HCT116 (cell line): Measurements from ENCODE around the gene SMIM41. TPM values are rescaled to one million over a fixed set of nuclear protein-coding genes. Genes with fewer than 3 reads are reported as not detected.

Experiments
- ATAC-seq: fragments of 200-7000 bp; cut with Tn5 transposase; 2 replicates; pipeline ENCODE4 v1.9.1; 2020; ENCODE audit warnings: mild to moderate bottlenecking, moderate library complexity
- BruUV-seq: library from RNA; stranded (reverse); fragments of 400-500 nt; replicated peaks from 2 replicates; lab custom pipeline; 2021; lab: Mats Ljungman, UMichigan
- CTCF ChIA-PET: fragments of 300-600 bp; sonication (Branson Sonifier 250); formaldehyde crosslinking; loops from one replicate; lab custom pipeline; 2021; ENCODE audit warnings: antibody characterized with exemption; lab: Charles Lee
- POLR2A ChIA-PET: fragments of 300-600, 350-600 bp; sonication (Branson Sonifier 250); formaldehyde crosslinking; loops from one replicate; lab custom pipeline; 2021; ENCODE audit warnings: antibody characterized with exemption; lab: Charles Lee
- RAD21 ChIA-PET, 2 experiments: fragments of 300-600 bp; sonication (Branson Sonifier 250); formaldehyde crosslinking; loops; one replicate each; lab custom pipeline; 2023; ENCODE audit warnings: low total read pairs in 2 of 2; ENCODE audit not compliant: uncharacterized antibody in 2 of 2, unreplicated experiment in 2 of 2, low non-redundant PET in 1 of 2; lab: Charles Lee
- DNase-seq: peaks from one replicate; pipeline ENCODE4 v3.0.0-alpha.2; 2010; ENCODE audit warnings: low read depth, low spot score
- H2AFZ ChIP-seq: fragments of 200-600 bp; shearing (Covaris generic), sonication (generic); 2 replicates; pipeline ENCODE4 v1.6.1; 2017; ENCODE audit warnings: low read depth, mixed run types, mixed read lengths, antibody characterized with exemption, low read length; ENCODE audit not compliant: poor library complexity, severe bottlenecking
- H3K27ac ChIP-seq: 2 replicates; pipeline ENCODE4 v1.5.1; 2012; ENCODE audit warnings: low read depth, low read length
- H3K27me3 ChIP-seq: fragments of 200-600 bp; sonication (generic); 2 replicates; pipeline ENCODE4 v1.6.1; 2016; ENCODE audit warnings: mixed run types, low read length, mixed read lengths; ENCODE audit not compliant: insufficient read depth
- H3K36me3 ChIP-seq, 2 experiments: fragments of 200-500 bp in 1 of 2; fragments of 200-600 bp in 1 of 2; sonication (Bioruptor generic) in 1 of 2; sonication (generic) in 1 of 2; 2 replicates each; pipeline versions ENCODE4 v1.5.1 to v1.6.1; 2014 to 2016; ENCODE audit warnings: low read length in 2 of 2, inconsistent platforms in 1 of 2, mixed read lengths in 1 of 2, mixed run types in 1 of 2; ENCODE audit not compliant: insufficient read depth in 2 of 2, control insufficient read depth in 1 of 2
- H3K4me1 ChIP-seq, 2 experiments: fragments of 200-600 bp in 1 of 2; sonication (generic) in 1 of 2; 2 replicates each; pipeline versions ENCODE4 v1.5.1 to v1.6.1; 2012 to 2017; ENCODE audit warnings: low read length in 2 of 2, inconsistent platforms in 1 of 2, mild to moderate bottlenecking in 1 of 2, mixed read lengths in 1 of 2, mixed run types in 1 of 2, moderate library complexity in 1 of 2; ENCODE audit not compliant: insufficient read depth in 2 of 2, control insufficient read depth in 1 of 2
- H3K4me2 ChIP-seq: fragments of 200-600 bp; sonication (generic); 2 replicates; pipeline ENCODE4 v1.6.1; 2017; ENCODE audit warnings: mixed run types, low read length, mixed read lengths
- H3K4me3 ChIP-seq, 2 experiments: fragments of 200-600 bp in 1 of 2; sonication (generic) in 1 of 2; replicated peaks in 1 of 2; 2 replicates each; pipeline ENCODE4 v1.5.1; 2011 to 2016; ENCODE audit warnings: low read length in 2 of 2, control low read depth in 1 of 2, low read depth in 1 of 2, mild to moderate bottlenecking in 1 of 2, mixed read lengths in 1 of 2, mixed run types in 1 of 2
- H3K79me2 ChIP-seq: fragments of 200-600 bp; sonication (generic); 2 replicates; pipeline ENCODE4 v1.6.1; 2017; ENCODE audit warnings: mild to moderate bottlenecking, mixed run types, low read length, moderate library complexity, mixed read lengths; ENCODE audit not compliant: insufficient read depth
- H3K9ac ChIP-seq: fragments of 200-600 bp; sonication (generic); 2 replicates; pipeline ENCODE4 v1.6.1; 2016; ENCODE audit warnings: low read length, mixed read lengths
- H3K9me2 ChIP-seq: fragments of 200-600 bp; sonication (generic), shearing (Covaris generic); 2 replicates; pipeline ENCODE4 v1.6.1; 2017; ENCODE audit warnings: mixed run types, mild to moderate bottlenecking, moderate library complexity; ENCODE audit not compliant: insufficient read depth
- H3K9me3 ChIP-seq, 2 experiments: fragments of 200-500 bp in 1 of 2; fragments of 200-600 bp in 1 of 2; sonication (Bioruptor generic) in 1 of 2; sonication (generic) in 1 of 2; 2 replicates each; pipeline ENCODE4 v1.6.1; 2014 to 2017; ENCODE audit warnings: low read length in 2 of 2, mixed read lengths in 2 of 2, inconsistent platforms in 1 of 2, low read depth in 1 of 2, mild to moderate bottlenecking in 1 of 2, mixed run types in 1 of 2, moderate library complexity in 1 of 2; ENCODE audit not compliant: control insufficient read depth in 1 of 2, insufficient read depth in 1 of 2
- H4K20me1 ChIP-seq: fragments of 200-600 bp; sonication (generic), shearing (Covaris generic); 2 replicates; pipeline ENCODE4 v1.6.1; 2017; ENCODE audit warnings: mixed run types, mild to moderate bottlenecking, moderate library complexity; ENCODE audit not compliant: insufficient read depth
- CBX3 ChIP-seq: IDR thresholded peaks from 2 replicates; pipeline ENCODE4 v1.6.1; 2012; ENCODE audit warnings: low read depth
- CEBPB ChIP-seq: IDR thresholded peaks from 2 replicates; pipeline ENCODE4 v1.6.1; 2012; ENCODE audit warnings: low read depth
- ELF1 ChIP-seq: IDR thresholded peaks from 2 replicates; pipeline ENCODE4 v1.6.1; 2012; ENCODE audit warnings: low read depth, borderline replicate concordance
- EZH2 ChIP-seq: fragments of 200-600 bp; sonication (generic); IDR thresholded peaks from 2 replicates; pipeline ENCODE4 v1.6.1; 2017; ENCODE audit warnings: antibody characterized with exemption, mixed run types
- EZH2phosphoT487 ChIP-seq: fragments of 200-600 bp; IDR thresholded peaks from 2 replicates; pipeline ENCODE4 v1.6.1; 2018; ENCODE audit warnings: antibody characterized with exemption, borderline replicate concordance
- FOSL1 ChIP-seq: IDR thresholded peaks from 2 replicates; pipeline ENCODE4 v1.6.1; 2012; ENCODE audit warnings: low read depth
- JUND ChIP-seq: IDR thresholded peaks from 2 replicates; pipeline ENCODE4 v1.6.1; 2012
- POLR2A ChIP-seq: IDR thresholded peaks from 2 replicates; pipeline ENCODE4 v1.7.0; 2011; ENCODE audit warnings: borderline replicate concordance; ENCODE audit not compliant: insufficient read depth, insufficient read length; ENCODE audit errors: extremely low read depth
- POLR2AphosphoS5 ChIP-seq: IDR thresholded peaks from 2 replicates; pipeline ENCODE4 v1.6.1; 2011; ENCODE audit warnings: mild to moderate bottlenecking, low read depth, low read length, moderate library complexity
- RAD21 ChIP-seq: IDR thresholded peaks from 2 replicates; pipeline ENCODE4 v1.6.1; 2012; ENCODE audit warnings: low read depth, mild to moderate bottlenecking
- SIN3A ChIP-seq: IDR thresholded peaks from 2 replicates; pipeline ENCODE4 v1.6.1; 2012; ENCODE audit warnings: low read depth
- SP1 ChIP-seq: IDR thresholded peaks from 2 replicates; pipeline ENCODE4 v1.6.1; 2012; ENCODE audit warnings: low read depth
- YY1 ChIP-seq: IDR thresholded peaks from 2 replicates; pipeline ENCODE4 v1.6.1; 2011; ENCODE audit warnings: low read length, low read depth, moderate library complexity, mild to moderate bottlenecking; ENCODE audit not compliant: insufficient replicate concordance; ENCODE audit errors: extremely low read depth
- ZFX ChIP-seq: fragments of 450-650 bp; IDR thresholded peaks from 2 replicates; pipeline ENCODE4 v1.6.1; 2017
- ZNF274 ChIP-seq: fragments of 200-500 bp; sonication (Bioruptor generic); IDR thresholded peaks from 2 replicates; pipeline ENCODE4 v1.6.1; 2014; ENCODE audit warnings: mild to moderate bottlenecking, low read depth, low read length, inconsistent platforms
- intact Hi-C: fragments of 100-400 bp; cut with micrococcal nuclease; formaldehyde crosslinking; loops from 2 replicates; pipeline ENCODE4 v1.10.0; 2022
- total RNA-seq: library from RNA; stranded (reverse); gene quantifications from one replicate; pipeline ENCODE4 v1.2.1, GENCODE V29; 2021; ENCODE audit not compliant: unreplicated experiment
- TF ChIP-seq, protein P1 (sequence below): IDR thresholded peaks from 2 replicates; pipeline ENCODE4 v1.6.1; 2011; ENCODE audit warnings: mild to moderate bottlenecking, low read length, moderate library complexity; ENCODE audit not compliant: insufficient replicate concordance; ENCODE audit errors: extremely low read depth
- TF ChIP-seq, protein P2 (sequence below): IDR thresholded peaks from 2 replicates; pipeline ENCODE4 v1.6.1; 2012; ENCODE audit warnings: low read depth
- TF ChIP-seq, protein P3 (sequence below): IDR thresholded peaks from 2 replicates; pipeline ENCODE4 v1.6.1; 2012
- TF ChIP-seq, protein P4 (sequence below), 3 experiments: fragments of 200-600 bp in 1 of 3; sonication (generic) in 1 of 3; IDR thresholded peaks in 2 of 3; conservative IDR thresholded peaks in 1 of 3; 2 replicates each; pipeline ENCODE4 v1.5.1; 2012 to 2017; ENCODE audit warnings: low read depth in 2 of 3, low read length in 2 of 3, antibody characterized with exemption in 1 of 3, borderline replicate concordance in 1 of 3, control low read depth in 1 of 3, mild to moderate bottlenecking in 1 of 3, mixed read lengths in 1 of 3, mixed run types in 1 of 3, moderate library complexity in 1 of 3; ENCODE audit not compliant: insufficient read depth in 1 of 3

SMIM41 gene
- total RNA-seq, 1 experiment from 2014 or later, result not detected

DNA sequence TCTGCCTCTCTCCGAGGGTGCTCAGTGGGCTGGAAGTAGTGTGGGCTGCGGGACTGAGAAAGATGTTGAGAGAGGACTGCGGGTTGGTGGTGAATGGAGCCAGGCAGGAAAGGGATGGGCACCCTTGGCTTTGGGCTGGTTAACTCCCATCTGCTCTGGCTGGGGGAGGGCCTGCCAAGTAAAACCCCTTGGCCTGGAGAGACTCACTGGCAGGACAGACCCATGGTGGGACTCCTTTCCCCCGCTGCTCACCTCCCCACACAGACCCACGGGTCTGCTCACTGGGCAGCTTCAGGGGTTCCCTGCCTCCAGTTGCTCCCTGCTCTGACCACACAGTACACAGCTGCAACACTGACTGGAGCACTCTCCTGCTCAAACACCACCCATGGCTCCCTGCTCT is 58.2 kb downstream of the SMIM41 start:
- ATAC-seq, result no peak
- Histone ChIP-seq H3K4me3 (no peak overlapping the region), H3K79me2 (no peaks in the 10 kb centered on the region)
- RAD21 ChIA-PET, result no interaction called here
- TF ChIP-seq POLR2A, result no peak
- no peak for TF ChIP-seq FOSL1
- TF ChIP-seq JUND, result no peak
- TF ChIP-seq, protein P1, sequence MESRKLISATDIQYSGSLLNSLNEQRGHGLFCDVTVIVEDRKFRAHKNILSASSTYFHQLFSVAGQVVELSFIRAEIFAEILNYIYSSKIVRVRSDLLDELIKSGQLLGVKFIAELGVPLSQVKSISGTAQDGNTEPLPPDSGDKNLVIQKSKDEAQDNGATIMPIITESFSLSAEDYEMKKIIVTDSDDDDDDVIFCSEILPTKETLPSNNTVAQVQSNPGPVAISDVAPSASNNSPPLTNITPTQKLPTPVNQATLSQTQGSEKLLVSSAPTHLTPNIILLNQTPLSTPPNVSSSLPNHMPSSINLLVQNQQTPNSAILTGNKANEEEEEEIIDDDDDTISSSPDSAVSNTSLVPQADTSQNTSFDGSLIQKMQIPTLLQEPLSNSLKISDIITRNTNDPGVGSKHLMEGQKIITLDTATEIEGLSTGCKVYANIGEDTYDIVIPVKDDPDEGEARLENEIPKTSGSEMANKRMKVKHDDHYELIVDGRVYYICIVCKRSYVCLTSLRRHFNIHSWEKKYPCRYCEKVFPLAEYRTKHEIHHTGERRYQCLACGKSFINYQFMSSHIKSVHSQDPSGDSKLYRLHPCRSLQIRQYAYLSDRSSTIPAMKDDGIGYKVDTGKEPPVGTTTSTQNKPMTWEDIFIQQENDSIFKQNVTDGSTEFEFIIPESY, result no peak
- TF ChIP-seq SIN3A, result no peak
- no peak for TF ChIP-seq ZNF274
- no peak for TF ChIP-seq ELF1
- TF ChIP-seq RAD21, result no peak
- no peak for TF ChIP-seq EZH2phosphoT487
- TF ChIP-seq EZH2, result no peak
- TF ChIP-seq, protein P2, sequence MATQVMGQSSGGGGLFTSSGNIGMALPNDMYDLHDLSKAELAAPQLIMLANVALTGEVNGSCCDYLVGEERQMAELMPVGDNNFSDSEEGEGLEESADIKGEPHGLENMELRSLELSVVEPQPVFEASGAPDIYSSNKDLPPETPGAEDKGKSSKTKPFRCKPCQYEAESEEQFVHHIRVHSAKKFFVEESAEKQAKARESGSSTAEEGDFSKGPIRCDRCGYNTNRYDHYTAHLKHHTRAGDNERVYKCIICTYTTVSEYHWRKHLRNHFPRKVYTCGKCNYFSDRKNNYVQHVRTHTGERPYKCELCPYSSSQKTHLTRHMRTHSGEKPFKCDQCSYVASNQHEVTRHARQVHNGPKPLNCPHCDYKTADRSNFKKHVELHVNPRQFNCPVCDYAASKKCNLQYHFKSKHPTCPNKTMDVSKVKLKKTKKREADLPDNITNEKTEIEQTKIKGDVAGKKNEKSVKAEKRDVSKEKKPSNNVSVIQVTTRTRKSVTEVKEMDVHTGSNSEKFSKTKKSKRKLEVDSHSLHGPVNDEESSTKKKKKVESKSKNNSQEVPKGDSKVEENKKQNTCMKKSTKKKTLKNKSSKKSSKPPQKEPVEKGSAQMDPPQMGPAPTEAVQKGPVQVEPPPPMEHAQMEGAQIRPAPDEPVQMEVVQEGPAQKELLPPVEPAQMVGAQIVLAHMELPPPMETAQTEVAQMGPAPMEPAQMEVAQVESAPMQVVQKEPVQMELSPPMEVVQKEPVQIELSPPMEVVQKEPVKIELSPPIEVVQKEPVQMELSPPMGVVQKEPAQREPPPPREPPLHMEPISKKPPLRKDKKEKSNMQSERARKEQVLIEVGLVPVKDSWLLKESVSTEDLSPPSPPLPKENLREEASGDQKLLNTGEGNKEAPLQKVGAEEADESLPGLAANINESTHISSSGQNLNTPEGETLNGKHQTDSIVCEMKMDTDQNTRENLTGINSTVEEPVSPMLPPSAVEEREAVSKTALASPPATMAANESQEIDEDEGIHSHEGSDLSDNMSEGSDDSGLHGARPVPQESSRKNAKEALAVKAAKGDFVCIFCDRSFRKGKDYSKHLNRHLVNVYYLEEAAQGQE, result no peak
- TF ChIP-seq YY1, result no peak
- TF ChIP-seq, protein P3, sequence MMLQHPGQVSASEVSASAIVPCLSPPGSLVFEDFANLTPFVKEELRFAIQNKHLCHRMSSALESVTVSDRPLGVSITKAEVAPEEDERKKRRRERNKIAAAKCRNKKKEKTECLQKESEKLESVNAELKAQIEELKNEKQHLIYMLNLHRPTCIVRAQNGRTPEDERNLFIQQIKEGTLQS, result no peak
- TF ChIP-seq CBX3, result no peak
- TF ChIP-seq, protein P4, sequence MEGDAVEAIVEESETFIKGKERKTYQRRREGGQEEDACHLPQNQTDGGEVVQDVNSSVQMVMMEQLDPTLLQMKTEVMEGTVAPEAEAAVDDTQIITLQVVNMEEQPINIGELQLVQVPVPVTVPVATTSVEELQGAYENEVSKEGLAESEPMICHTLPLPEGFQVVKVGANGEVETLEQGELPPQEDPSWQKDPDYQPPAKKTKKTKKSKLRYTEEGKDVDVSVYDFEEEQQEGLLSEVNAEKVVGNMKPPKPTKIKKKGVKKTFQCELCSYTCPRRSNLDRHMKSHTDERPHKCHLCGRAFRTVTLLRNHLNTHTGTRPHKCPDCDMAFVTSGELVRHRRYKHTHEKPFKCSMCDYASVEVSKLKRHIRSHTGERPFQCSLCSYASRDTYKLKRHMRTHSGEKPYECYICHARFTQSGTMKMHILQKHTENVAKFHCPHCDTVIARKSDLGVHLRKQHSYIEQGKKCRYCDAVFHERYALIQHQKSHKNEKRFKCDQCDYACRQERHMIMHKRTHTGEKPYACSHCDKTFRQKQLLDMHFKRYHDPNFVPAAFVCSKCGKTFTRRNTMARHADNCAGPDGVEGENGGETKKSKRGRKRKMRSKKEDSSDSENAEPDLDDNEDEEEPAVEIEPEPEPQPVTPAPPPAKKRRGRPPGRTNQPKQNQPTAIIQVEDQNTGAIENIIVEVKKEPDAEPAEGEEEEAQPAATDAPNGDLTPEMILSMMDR (IDR thresholded peaks at IDR 0.05 in 2 of 3, conservative IDR thresholded peaks at IDR 0.05 in 1 of 3; ENCODE audit: borderline replicate concordance in 1 of 3, insufficient read depth in 1 of 3, low read depth in 2 of 3, low read length in 2 of 3), result no peak
- no peak for TF ChIP-seq CEBPB
- no peak for TF ChIP-seq ZFX
- TF ChIP-seq SP1, result no peak
- TF ChIP-seq POLR2AphosphoS5, result no peak
- TF ChIP-seq, all 23 proteins: peak for 0
- intact Hi-C loops, result loop anchor here (5.0 kb wide), 1 partner anchor 235 kb away; no protein-coding TSS in a partner anchor
- CTCF ChIA-PET, result interaction anchor here (1.9 kb wide), 1 partner anchor 748 kb away, joined by 6 read pairs; no protein-coding TSS in a partner anchor
- Histone ChIP-seq H2AFZ (no peak overlapping the region), H3K36me3 (no peaks in the 10 kb centered on the region), H3K4me1 (peaks cover 3 to 25% of the 10 kb centered on the region in 2 experiments), H4K20me1 (no peaks in the 10 kb centered on the region), H3K9me3 (no peaks in the 10 kb centered on the region), H3K9me2 (no peaks in the 10 kb centered on the region), H3K9ac (no peak overlapping the region), H3K27me3 (no peaks in the 10 kb centered on the region), H3K27ac (no peak overlapping the region), H3K4me2 (no peak overlapping the region)
- no peak for DNase-seq
- no TSS peak for BruUV-seq
- POLR2A ChIA-PET, result interaction anchor here (0.7 kb wide), 1 partner anchor 9 kb away, joined by 7 read pairs; no protein-coding TSS in a partner anchor
